Ureter (tissue), 1 donor: ENCODE results near the gene CLEC10A. TPM values are rescaled to one million over a fixed set of nuclear protein-coding genes. Genes with fewer than 3 reads are reported as not detected.
"Not testable (repeated sequence)": the region's sequence is repeated elsewhere in the genome, so short reads cannot be mapped to it uniquely, and the experiment has no call there.

ENCODE experiments used
- DNase-seq: peaks from one replicate; pipeline ENCODE4 v3.0.0-alpha.2; 2020; ENCODE audit warnings: low spot score
- total RNA-seq: library from RNA; stranded (reverse); gene quantifications from one replicate; pipeline ENCODE4 v1.2.4, GENCODE V29; 2023
- donor health status: DM: yes; HTN: yes; CAD: no.

CLEC10A gene
- total RNA-seq, 1 donor from 2014 or later: 5.1 TPM

- DNase-seq: no peak
Observed at GRCh38 chr17:7108560-7108925, 28.5 kb upstream of the CLEC10A start.

GRCh38 chr17:7107795-7108559 is 27.9 kb upstream of the CLEC10A start:
- no peak for DNase-seq

- DNase-seq: no peak
Observed at GRCh38 chr17:7107012-7107754, 27.1 kb upstream of the CLEC10A start.

- no peak for DNase-seq
Observed at GRCh38 chr17:7102421-7102820, 22.4 kb upstream of the CLEC10A start.

GRCh38 chr17:7101531-7101930 is 21.5 kb upstream of the CLEC10A start:
- no peak for DNase-seq

GRCh38 chr17:7100641-7101379 is 20.8 kb upstream of the CLEC10A start:
- not testable (repeated sequence) for DNase-seq

DNA sequence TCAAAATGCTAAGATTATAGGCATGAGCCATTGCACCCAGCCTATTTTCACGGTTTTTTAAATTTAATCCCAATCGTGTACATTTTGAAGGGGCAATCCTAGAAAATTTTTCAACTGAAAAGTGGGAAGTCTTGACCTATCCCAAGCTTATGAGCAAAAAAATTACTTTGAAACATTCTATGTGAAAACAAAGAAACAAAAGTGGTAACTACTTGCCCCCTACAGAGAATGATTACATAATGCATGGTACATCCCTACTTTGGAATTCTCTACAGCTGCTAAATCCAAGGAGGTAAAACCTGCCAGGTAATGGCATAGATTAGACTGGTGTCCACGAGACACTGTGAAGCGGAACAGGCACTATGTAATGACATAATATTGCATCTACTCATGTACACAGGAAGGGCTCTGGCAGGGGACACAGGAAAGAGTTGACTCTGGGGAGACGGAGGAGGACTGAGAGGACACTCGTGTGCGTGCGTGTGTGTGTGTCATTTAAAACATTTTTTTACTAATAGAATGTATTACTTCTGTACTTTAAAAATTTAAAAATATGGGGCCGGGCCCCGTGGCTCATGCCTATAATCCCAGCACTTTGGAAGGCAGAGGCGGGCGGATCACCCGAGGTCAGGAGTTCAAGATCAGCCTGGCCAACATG is 18.9 kb upstream of the CLEC10A start:
- no peak for DNase-seq

DNA sequence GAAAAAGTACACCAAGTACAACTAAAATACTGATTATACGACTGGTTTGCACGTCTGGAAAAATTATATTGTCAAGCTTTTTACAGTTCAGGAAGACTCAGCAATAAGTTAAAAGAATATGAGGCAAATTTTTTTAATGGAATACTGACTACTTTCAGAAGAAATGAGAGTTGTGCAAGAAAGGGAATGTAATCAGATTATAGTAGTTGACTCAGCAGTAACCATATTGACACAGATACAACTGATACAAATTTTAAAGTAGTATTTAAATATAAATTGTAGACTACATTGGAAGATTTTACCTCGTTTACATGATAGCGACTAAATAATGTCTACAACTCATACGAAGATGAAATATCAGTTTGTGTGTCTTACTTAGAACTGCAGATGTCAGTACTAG is 17.9 kb upstream of the CLEC10A start:
- no peak for DNase-seq

GRCh38 chr17:7095625-7096024 is 15.6 kb upstream of the CLEC10A start:
- DNase-seq: no peak

GRCh38 chr17:7094652-7095019 is 14.6 kb upstream of the CLEC10A start:
- DNase-seq: no peak

DNA sequence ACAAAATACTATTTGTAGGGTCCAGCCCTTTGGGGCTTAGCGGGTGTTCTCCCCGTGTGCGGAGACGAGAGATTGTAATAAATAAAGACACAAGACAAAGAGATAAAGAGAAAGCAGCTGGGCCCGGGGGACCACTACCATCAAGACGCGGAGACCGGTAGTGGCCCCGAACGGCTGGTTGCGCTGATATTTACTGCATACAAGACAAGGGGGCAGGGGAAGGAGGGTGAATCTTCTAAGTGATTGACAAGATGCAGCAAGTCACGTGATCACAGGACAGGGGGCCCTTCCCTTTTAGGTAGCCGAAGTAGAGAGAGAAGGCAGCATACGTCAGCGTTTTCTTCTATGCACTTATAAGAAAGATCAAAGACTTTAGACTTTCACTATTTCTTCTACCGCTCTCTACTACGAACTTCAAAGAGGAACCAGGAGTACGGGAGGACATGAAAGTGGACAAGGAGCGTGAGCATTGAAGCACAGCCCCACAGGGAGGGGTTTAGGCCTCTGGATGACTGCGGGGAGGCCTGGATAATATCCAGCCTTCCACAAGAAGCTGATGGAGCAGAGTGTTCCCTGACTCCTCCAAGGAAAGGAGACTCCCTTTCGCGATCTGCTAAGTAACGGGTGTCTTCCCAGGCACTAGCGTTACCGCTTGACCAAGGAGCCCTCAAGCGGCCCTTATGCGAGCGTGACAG is 11.4 kb upstream of the CLEC10A start:
- not testable (repeated sequence) for DNase-seq

- DNase-seq: not testable (repeated sequence)
Observed at GRCh38 chr17:7089570-7089969, 9.5 kb upstream of the CLEC10A start.

- not testable (repeated sequence) for DNase-seq
Observed at GRCh38 chr17:7088442-7088841, 8.4 kb upstream of the CLEC10A start.

GRCh38 chr17:7084088-7084487 is 4.0 kb upstream of the CLEC10A start:
- DNase-seq: no peak

- no peak for DNase-seq
Observed at GRCh38 chr17:7083592-7083991, 3.5 kb upstream of the CLEC10A start.

- DNase-seq: no peak
Observed at GRCh38 chr17:7081341-7082062, 1.5 kb upstream of the CLEC10A start.

DNA sequence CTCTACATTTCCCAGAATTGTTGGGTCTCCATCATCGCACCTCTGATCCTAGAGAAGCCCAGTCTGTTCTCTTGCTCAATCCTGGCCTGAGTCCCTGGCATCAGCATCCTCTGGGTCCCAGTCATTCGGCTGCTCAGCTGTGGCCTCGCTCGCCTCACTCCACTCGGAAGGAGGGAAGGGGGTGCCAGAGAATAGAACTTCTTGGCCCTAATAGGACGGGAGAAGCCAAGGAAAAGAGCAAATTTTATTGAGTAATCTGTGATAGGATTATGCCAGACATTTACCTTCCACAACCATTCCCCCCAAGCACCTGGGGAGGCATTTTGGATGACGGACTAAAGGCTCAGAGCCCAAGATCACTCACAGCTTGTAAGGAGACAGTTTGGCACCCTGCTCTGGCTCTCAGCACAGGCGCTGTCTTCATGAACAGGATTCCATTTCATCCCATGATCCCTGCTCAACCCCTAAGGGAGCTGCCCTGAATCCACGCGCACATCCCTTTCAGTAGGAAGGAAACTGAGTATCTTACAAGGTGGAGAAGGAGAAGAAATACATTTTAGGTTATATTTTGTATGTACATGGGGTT is 498 bp upstream of the CLEC10A start:
- no peak for DNase-seq

DNA sequence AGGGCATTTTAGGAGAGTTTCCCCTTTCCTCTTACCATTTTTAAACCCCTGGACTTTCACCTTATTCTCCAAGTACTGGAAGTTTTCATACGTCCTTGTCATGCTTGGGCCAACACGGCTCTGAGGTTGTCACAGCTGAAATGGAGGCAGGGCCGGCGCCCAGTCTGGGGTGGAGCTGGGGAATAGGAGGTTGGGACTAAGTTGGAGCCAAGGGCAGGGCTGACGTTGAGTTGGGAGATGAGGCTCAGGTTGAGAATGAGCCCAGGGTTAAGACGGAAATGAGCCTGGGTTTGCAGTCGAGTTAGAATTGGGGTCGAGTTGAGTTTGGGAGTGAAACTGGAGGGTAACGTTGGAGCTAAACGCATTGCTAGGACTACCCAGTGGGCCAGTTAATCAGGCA is 1.3 kb downstream of the CLEC10A start:
- no peak for DNase-seq

GRCh38 chr17:7077911-7078546 is 2.0 kb downstream of the CLEC10A start:
- DNase-seq: no peak

DNA sequence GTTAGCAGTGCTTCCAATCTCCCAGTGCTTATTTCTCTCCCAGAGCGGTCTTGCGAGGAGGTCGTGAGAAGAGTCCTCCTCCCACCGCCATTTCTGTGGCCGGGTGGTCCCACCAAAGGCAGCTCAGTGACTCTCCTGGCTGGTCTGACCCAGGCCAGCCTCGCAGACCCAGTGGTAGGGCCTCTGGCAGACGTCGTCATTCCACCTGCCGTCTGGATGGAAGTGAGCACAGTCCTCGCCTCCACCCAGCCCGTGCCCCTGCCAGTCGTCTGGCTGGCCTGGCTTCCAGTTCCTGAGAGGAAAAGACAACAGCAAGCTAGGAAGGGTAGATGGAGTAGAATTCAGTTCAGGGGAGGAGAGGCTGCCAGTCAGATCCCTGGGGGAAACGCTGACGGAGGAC is 5.1 kb downstream of the CLEC10A start:
- DNase-seq: no peak
